GM23248 (cell line): Measurements from ENCODE around the gene MED8. TPM values are rescaled to one million over a fixed set of nuclear protein-coding genes. Genes with fewer than 3 reads are reported as not detected.

Experiments used
- DNase-seq: peaks from one replicate; pipeline ENCODE4 v3.0.0-alpha.2; 2015
- H2AFZ ChIP-seq: fragments of 200-600 bp; sonication (generic); 2 replicates; pipeline ENCODE4 v1.6.1; 2016; ENCODE audit warnings: antibody characterized with exemption
- H3F3A ChIP-seq: fragments of 200-600 bp; sonication (generic); 2 replicates; pipeline ENCODE4 v1.6.1; 2016; ENCODE audit warnings: mild to moderate bottlenecking, antibody characterized with exemption, mixed run types; ENCODE audit not compliant: insufficient read depth
- H3K27ac ChIP-seq: fragments of 200-600 bp; sonication (generic); 2 replicates; pipeline ENCODE4 v1.5.1; 2016; ENCODE audit warnings: mild to moderate bottlenecking
- H3K27me3 ChIP-seq: fragments of 200-600 bp; sonication (generic); replicated peaks from 2 replicates; pipeline ENCODE4 v1.6.1; 2016; ENCODE audit warnings: mild to moderate bottlenecking; ENCODE audit not compliant: insufficient read depth
- H3K36me3 ChIP-seq: fragments of 200-600 bp; sonication (generic); 2 replicates; pipeline ENCODE4 v1.6.1; 2016; ENCODE audit warnings: low read depth, mild to moderate bottlenecking
- H3K4me1 ChIP-seq: fragments of 200-600 bp; sonication (generic); 2 replicates; pipeline ENCODE4 v1.6.1; 2016; ENCODE audit warnings: mild to moderate bottlenecking; ENCODE audit not compliant: insufficient read depth
- H3K4me2 ChIP-seq: fragments of 200-600 bp; sonication (generic); one replicate; pipeline ENCODE4 v1.6.1; 2016; ENCODE audit warnings: mild to moderate bottlenecking; ENCODE audit not compliant: unreplicated experiment
- H3K4me3 ChIP-seq: fragments of 200-600 bp; sonication (generic); 2 replicates; pipeline ENCODE4 v1.5.1; 2016; ENCODE audit warnings: mild to moderate bottlenecking
- H3K79me2 ChIP-seq: fragments of 200-600 bp; sonication (generic); 2 replicates; pipeline ENCODE4 v1.6.1; 2016; ENCODE audit warnings: mild to moderate bottlenecking; ENCODE audit not compliant: insufficient read depth
- H3K9ac ChIP-seq: fragments of 200-600 bp; sonication (generic); 2 replicates; pipeline ENCODE4 v1.6.1; 2016; ENCODE audit warnings: mild to moderate bottlenecking
- H3K9me2 ChIP-seq: fragments of 200-600 bp; sonication (generic); 2 replicates; pipeline ENCODE4 v1.6.1; 2016; ENCODE audit warnings: mixed run types, mild to moderate bottlenecking, moderate library complexity; ENCODE audit not compliant: insufficient read depth
- H3K9me3 ChIP-seq: fragments of 200-600 bp; sonication (generic); one replicate; pipeline ENCODE4 v1.6.1; 2017; ENCODE audit warnings: low read depth
- H4K20me1 ChIP-seq: fragments of 200-600 bp; sonication (generic); 2 replicates; pipeline ENCODE4 v1.6.0; 2016; ENCODE audit not compliant: insufficient read depth
- EZH2 ChIP-seq: fragments of 200-600 bp; sonication (generic); IDR thresholded peaks from 2 replicates; pipeline ENCODE4 v1.6.1; 2018; ENCODE audit warnings: antibody characterized with exemption, mild to moderate bottlenecking; ENCODE audit not compliant: insufficient read depth, poor library complexity, severe bottlenecking
- EZH2phosphoT487 ChIP-seq: fragments of 200-600 bp; sonication (generic); IDR thresholded peaks from 2 replicates; pipeline ENCODE4 v1.6.1; 2018; ENCODE audit warnings: antibody characterized with exemption, moderate library complexity, mild to moderate bottlenecking, low read depth; ENCODE audit not compliant: insufficient read depth
- WGBS, 2 experiments: methylation state at CpG; one replicate each; pipeline ENCODE4 v1.1.6; 2015 to 2017; ENCODE audit warnings: low lambda C conversion rate in 2 of 2, low coverage in 1 of 2; ENCODE audit errors: missing lambda C conversion rate in 2 of 2; 5-methylcytosine and 5-hydroxymethylcytosine counted together
- in situ Hi-C: fragments of 300-500 bp; cut with MboI; formaldehyde crosslinking; loops from 2 replicates; pipeline ENCODE4 v1.15.0; 2020
- polyA plus RNA-seq: library from polyadenylated mRNA; unstranded; fragments of >200 nt; fragmentation: Nextera tagmentation; extraction: Ambion mirVana; gene quantifications from 2 replicates; pipeline ENCODE4 v1.2.1, GENCODE V29; 2016
- total RNA-seq: library from RNA; depleted of rRNA; stranded (reverse); fragments of >200 nt; shearing (Covaris generic); gene quantifications from 2 replicates; pipeline ENCODE4 v1.2.3, GENCODE V29; 2014

MED8 gene
- total and polyA plus RNA-seq, 2 experiments from 2014 or later = 53.5 to 78.3 TPM

GRCh38 chr1:43340559-43340958 is 49.0 kb downstream of the MED8 start:
- H2AFZ ChIP-seq = no peak overlapping the region
- in situ Hi-C loops = no loop called here
- H3K4me2 ChIP-seq = no peak overlapping the region
- H3K9me3 ChIP-seq = no peaks in the 10 kb centered on the region
- no peaks in the 10 kb centered on the region for H3K36me3 ChIP-seq
- no peak overlapping the region for H3K4me3 ChIP-seq
- no peaks in the 10 kb centered on the region for H3K27me3 ChIP-seq
- DNase-seq = no peak
- TF ChIP-seq EZH2phosphoT487 (no peak), EZH2 (no peak)
- H3K79me2 ChIP-seq = no peaks in the 10 kb centered on the region
- no peaks in the 10 kb centered on the region for H4K20me1 ChIP-seq
- H3K9me2 ChIP-seq = no peaks in the 10 kb centered on the region
- H3K9ac ChIP-seq = no peak overlapping the region
- 72 to 80% methylated on average over 1 of the region's 1 CpG for WGBS, 2 experiments
- no peaks in the 10 kb centered on the region for H3K4me1 ChIP-seq
- 0 out of 2 replicates have a peak, but pooled peaks cover 2% of the 10 kb centered on the region for H3F3A ChIP-seq
- no peak overlapping the region for H3K27ac ChIP-seq

DNA sequence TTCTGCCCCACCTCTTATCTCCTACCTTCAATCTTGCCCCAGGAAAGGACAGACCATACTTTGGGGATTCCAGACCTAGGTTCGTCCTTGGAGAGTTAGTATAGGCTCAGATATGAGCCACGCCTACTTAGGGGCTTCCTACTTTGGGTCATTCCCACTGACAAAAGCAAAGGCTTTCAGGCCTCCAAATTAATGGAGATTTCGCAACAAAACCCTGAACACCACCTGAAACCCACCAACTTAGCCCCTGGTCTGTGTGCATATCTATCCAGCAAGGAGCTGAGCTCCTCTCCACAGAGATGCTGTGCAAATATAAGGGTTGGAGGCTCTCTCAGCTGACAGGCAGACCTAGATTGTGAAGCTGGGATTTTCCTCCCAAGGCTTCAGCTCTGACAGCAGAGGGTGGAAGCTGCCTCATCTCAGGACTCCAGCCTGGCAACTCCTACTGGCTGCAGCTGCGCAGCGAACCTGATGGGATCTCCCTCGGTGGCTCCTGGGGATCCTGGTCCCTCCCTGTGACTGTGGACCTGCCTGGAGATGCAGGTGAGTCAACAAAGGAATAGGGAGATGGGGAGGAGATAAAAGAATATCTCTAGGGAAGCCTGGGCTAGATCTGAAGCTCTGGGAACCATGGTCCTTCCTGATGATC is 49.9 kb downstream of the MED8 start:
- Histone ChIP-seq H3K36me3 (no peaks in the 10 kb centered on the region), H3F3A (no peaks in the 10 kb centered on the region), H3K4me1 (no peaks in the 10 kb centered on the region), H4K20me1 (no peaks in the 10 kb centered on the region), H3K27me3 (no peaks in the 10 kb centered on the region), H2AFZ (no peak overlapping the region), H3K27ac (no peak overlapping the region), H3K4me3 (no peak overlapping the region), H3K9me2 (no peaks in the 10 kb centered on the region), H3K4me2 (no peak overlapping the region), H3K9me3 (no peaks in the 10 kb centered on the region), H3K9ac (no peak overlapping the region), H3K79me2 (no peaks in the 10 kb centered on the region)
- 68% methylated on average over 6 of the region's 6 CpGs for WGBS, 2 experiments
- in situ Hi-C loops = no loop called here
- no peak for DNase-seq
- TF ChIP-seq EZH2 = no peak
- TF ChIP-seq EZH2phosphoT487 = no peak

DNA sequence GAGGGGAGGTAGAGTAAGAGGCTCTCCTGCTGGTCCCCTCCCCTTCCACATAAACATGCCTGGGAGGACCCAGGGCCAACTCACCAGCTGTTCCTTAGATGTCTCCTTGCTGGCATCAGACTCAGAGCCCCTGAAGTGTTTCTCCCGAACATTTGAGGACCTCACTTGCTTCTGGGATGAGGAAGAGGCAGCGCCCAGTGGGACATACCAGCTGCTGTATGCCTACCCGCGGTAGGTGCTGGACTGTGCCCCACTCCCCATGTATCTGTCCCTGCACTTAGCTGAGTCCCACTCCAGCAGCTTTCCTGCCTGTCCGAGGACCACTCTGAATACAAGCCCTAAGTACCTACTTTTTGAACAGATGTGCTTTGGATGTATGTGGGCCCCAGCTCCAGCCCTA is 51.6 kb downstream of the MED8 start:
- no peak overlapping the region for H2AFZ ChIP-seq
- TF ChIP-seq EZH2phosphoT487 (no peak), EZH2 (no peak)
- no peak overlapping the region for H3K27ac ChIP-seq
- DNase-seq = no peak
- H3K4me1 ChIP-seq = no peaks in the 10 kb centered on the region
- H3K9ac ChIP-seq = no peak overlapping the region
- H3K27me3 ChIP-seq = no peaks in the 10 kb centered on the region
- no peaks in the 10 kb centered on the region for H3F3A ChIP-seq
- WGBS, 2 experiments = 75 to 81% methylated on average over 5 of the region's 5 CpGs
- H3K36me3 ChIP-seq = no peaks in the 10 kb centered on the region
- H3K4me2 ChIP-seq = no peak overlapping the region
- in situ Hi-C loops = no loop called here
- H3K9me3 ChIP-seq = no peaks in the 10 kb centered on the region
- H4K20me1 ChIP-seq = no peaks in the 10 kb centered on the region
- H3K9me2 ChIP-seq = no peaks in the 10 kb centered on the region
- H3K79me2 ChIP-seq = no peaks in the 10 kb centered on the region
- H3K4me3 ChIP-seq = no peak overlapping the region

DNA sequence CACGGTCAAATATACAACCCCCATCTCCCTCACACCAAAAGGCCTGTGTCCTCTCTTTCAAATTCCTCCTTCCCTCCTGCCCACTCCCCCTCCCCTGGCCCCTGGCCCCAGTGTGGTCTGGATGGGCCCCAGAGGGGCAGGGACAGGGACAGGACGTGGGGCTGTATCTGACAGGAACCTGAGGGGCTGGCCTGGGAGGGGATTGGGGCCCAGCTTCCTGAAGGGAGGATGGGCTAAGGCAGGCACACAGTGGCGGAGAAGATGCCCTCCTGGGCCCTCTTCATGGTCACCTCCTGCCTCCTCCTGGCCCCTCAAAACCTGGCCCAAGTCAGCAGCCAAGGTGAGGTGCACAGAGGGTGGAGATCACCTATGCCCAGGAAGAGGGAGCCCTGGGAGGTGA is 52.0 kb downstream of the MED8 start, which contains the start of gene MPL:
Gene MPL (plus strand): TSS at position 231 of the 400 bp plus-strand sequence. CDS start 31 bp downstream, at position 262.
- Histone ChIP-seq H3F3A (no peaks in the 10 kb centered on the region), H3K4me1 (no peaks in the 10 kb centered on the region), H3K9me3 (no peaks in the 10 kb centered on the region), H3K27me3 (no peaks in the 10 kb centered on the region), H3K4me2 (no peak within 1 kb of the TSS), H3K9ac (no peak within 1 kb of the TSS), H3K4me3 (no peak within 1 kb of the TSS), H3K36me3 (no peaks in the 10 kb centered on the region), H3K79me2 (no peaks in the 10 kb centered on the region), H2AFZ (no peak within 1 kb of the TSS), H4K20me1 (no peaks in the 10 kb centered on the region), H3K9me2 (no peaks in the 10 kb centered on the region), H3K27ac (no peak within 1 kb of the TSS)
- DNase-seq = no peak
- 62 to 71% methylated on average over 2 to 3 of the region's 3 CpGs for WGBS, 2 experiments
- in situ Hi-C loops = no loop called here
- no peak for TF ChIP-seq EZH2phosphoT487
- no peak for TF ChIP-seq EZH2
